ENCODE results near the gene DLL1.
"Not testable (repeated sequence)": the region's sequence is repeated elsewhere in the genome, so short reads cannot be mapped to it uniquely, and the experiment has no call there.

Gene DLL1

DNA sequence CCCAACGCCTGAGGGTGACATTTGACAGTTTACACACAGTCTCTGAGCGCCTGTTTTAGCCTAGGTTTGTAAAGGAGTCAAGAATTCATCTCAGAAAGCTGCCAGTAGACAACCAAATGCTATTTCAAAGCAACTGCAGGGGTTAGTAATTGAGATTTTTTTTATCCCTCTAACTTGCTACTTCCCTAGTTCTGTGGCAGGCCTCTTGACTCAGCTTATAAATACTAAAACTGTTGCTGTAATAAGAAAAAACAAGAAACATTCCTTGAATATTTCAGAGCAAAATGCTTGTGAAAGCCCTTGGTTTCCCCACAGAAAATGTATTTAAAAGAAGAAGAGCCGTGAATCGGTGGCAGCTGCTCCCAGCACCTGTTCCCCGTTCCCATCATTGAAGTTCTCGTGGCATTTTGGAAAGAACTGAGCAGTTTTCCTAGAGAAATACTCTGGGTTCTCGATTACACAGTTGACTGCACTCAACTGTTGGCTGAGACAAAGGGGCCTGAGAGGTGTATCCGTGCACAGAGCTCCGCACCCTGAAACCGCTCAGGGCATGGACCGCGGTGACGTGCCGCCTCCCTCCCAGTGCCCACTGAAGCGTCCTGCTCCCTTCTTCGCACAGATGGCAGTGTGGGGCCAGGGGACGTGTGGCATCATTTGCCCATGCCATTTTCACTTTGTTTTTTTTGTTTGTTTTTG, 20.9 kb downstream of the DLL1 start:
- Histone ChIP-seq H3K36me3 (ENCODE audit: control insufficient read depth in 2 of 2, insufficient read depth in 2 of 2, low read length in 2 of 2) (no peaks in the 10 kb centered on the region), H3K4me1 (ENCODE audit: control insufficient read depth in 2 of 2, insufficient read depth in 2 of 2, low read length in 2 of 2) (peaks cover 20 to 32% of the 10 kb centered on the region in 2 donors), H3K4me3 (ENCODE audit: low read length in 2 of 2) (no peak overlapping the region), H3K9ac (ENCODE audit: low read depth in 1 of 2, low read length in 2 of 2) (peak overlapping the region in 1 of 2 donors; percentile 39), H3K9me3 (ENCODE audit: control insufficient read depth in 2 of 2, low read length in 2 of 2) (no peaks in the 10 kb centered on the region), H3K27ac (ENCODE audit: low read depth in 2 of 2, low read length in 2 of 2) (peak overlapping the region; percentile 70 to 72), H3K27me3 (ENCODE audit: control insufficient read depth in 2 of 2, insufficient read depth in 2 of 2, low read length in 2 of 2) (peaks cover 0 to 3% of the 10 kb centered on the region in 2 donors)

DNA sequence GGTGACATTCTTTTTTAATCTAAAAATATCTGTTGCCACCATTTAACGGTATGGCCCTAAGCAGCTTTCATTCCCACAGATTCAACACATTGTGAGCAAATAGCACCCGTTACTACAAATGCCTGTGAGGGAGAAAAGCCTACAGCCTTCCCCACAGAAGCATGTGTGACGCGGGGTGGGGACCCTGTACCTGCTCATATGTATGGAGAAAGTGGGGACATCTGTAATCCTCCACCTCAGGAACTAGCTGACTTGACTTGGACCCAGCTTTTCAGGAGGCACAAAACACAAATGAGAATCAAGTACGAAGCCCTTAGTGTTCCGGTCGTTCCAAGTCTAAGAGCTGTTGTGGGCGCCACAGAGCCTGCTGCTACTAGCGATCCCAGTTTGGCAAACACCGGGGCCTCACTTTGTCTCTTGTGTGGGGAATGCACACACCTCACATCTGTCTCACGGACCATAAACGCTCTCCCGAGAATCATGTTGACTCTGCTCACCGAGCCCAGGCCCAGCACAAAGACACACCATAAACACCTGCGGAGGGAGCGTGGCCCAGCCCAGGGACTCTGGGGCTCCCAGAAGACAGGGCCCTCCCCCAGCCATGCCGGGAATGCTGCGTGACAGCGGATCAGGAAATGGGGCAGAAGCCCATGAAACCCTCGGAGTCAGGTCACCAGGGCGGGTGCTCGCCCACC, 21.6 kb downstream of the DLL1 start:
- Histone ChIP-seq H3K9me3 (ENCODE audit: control insufficient read depth in 2 of 2, low read length in 2 of 2) (no peaks in the 10 kb centered on the region), H3K9ac (ENCODE audit: low read depth in 1 of 2, low read length in 2 of 2) (peak overlapping the region in 1 of 2 donors; percentile 39), H3K27me3 (ENCODE audit: control insufficient read depth in 2 of 2, insufficient read depth in 2 of 2, low read length in 2 of 2) (peaks cover 0 to 3% of the 10 kb centered on the region in 2 donors), H3K27ac (ENCODE audit: low read depth in 2 of 2, low read length in 2 of 2) (peak overlapping the region; percentile 70 to 72), H3K36me3 (ENCODE audit: control insufficient read depth in 2 of 2, insufficient read depth in 2 of 2, low read length in 2 of 2) (no peaks in the 10 kb centered on the region), H3K4me1 (ENCODE audit: control insufficient read depth in 2 of 2, insufficient read depth in 2 of 2, low read length in 2 of 2) (peaks cover 20 to 32% of the 10 kb centered on the region in 2 donors), H3K4me3 (ENCODE audit: low read length in 2 of 2) (no peak overlapping the region)

DNA sequence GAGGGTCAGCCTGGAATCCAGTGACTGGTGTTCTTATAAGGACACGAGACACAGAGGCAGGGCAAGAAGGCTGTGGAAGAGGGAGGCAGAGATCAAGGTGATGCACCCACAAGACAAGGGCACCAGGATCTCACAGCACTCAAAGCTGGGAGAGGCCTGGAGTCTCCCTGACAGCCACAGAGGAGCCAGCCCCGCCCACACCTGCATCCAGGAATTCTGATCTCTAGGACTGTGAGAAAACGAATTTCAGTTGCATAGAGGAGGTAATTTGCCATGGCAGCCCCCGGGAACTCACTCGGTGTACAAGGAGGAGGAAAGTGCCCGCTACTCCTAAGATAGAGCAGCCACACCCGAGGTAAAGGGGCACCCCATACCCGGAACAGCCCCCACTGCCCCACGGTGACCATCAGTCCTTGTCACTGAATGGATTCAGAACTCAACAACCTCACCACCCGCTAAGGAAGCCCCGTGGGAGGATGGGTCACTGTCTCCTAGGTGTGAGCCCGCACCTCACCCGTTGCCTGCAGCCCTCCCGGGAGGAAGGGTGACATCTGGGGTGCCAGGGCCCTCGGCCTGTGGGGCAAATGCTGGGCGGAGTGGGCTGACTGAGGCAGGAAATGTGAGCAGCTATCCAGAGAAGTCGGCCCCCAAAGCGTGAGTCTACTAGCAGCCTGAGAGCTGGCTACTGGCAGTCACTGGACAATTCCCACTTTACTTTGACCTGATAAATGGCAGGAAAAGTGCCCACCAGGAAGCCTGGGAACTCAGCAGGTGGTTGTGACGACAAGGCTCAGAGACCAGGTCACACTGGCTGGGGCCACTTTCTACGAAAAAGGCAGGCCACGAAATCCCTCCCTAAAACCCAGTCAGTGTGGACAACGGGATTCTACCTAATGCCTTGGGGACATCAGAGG, 22.4 kb downstream of the DLL1 start:
- peak overlapping the region; percentile 70 to 72 for H3K27ac ChIP-seq (ENCODE audit: low read depth in 2 of 2, low read length in 2 of 2)
- H3K9me3 ChIP-seq (ENCODE audit: control insufficient read depth in 2 of 2, low read length in 2 of 2), result no peaks in the 10 kb centered on the region
- H3K4me1 ChIP-seq (ENCODE audit: control insufficient read depth in 2 of 2, insufficient read depth in 2 of 2, low read length in 2 of 2), result peaks cover 20 to 32% of the 10 kb centered on the region in 2 donors

DNA sequence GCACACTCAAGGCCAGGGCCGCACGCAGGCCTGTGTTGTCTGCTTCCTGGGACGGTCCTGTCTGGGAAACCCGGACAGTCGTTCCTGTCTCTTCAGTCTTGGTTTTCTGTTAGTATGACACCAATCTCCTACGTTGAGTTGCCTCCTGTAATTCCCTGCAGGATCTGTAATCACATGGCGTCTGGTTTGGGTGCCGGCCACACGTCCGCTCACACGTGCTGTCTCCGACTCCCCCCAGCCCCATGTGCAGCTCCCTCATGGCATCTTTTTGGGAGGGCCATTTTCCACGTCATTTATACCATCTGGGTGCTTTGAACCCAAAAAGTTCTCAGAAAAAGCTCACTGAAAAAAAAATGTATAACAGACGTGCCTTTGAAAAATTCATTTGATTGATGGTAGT, 23.2 kb downstream of the DLL1 start:
- no peaks in the 10 kb centered on the region for H3K36me3 ChIP-seq (ENCODE audit: control insufficient read depth in 2 of 2, insufficient read depth in 2 of 2, low read length in 2 of 2)
- H3K9me3 ChIP-seq (ENCODE audit: control insufficient read depth in 2 of 2, low read length in 2 of 2), result no peaks in the 10 kb centered on the region
- H3K27me3 ChIP-seq (ENCODE audit: control insufficient read depth in 2 of 2, insufficient read depth in 2 of 2, low read length in 2 of 2), result peaks cover 0 to 3% of the 10 kb centered on the region in 2 donors
- no peak overlapping the region for H3K4me3 ChIP-seq (ENCODE audit: low read length in 2 of 2)
- peak overlapping the region; percentile 70 to 72 for H3K27ac ChIP-seq (ENCODE audit: low read depth in 2 of 2, low read length in 2 of 2)
- H3K4me1 ChIP-seq (ENCODE audit: control insufficient read depth in 2 of 2, insufficient read depth in 2 of 2, low read length in 2 of 2), result peaks cover 20 to 32% of the 10 kb centered on the region in 2 donors
- H3K9ac ChIP-seq (ENCODE audit: low read depth in 1 of 2, low read length in 2 of 2), result no peak overlapping the region

More for the DNA sequence above, 22.4 kb downstream of the DLL1 start:
- H3K36me3 ChIP-seq (ENCODE audit: control insufficient read depth in 2 of 2, insufficient read depth in 2 of 2, low read length in 2 of 2), result no peaks in the 10 kb centered on the region
- H3K4me3 ChIP-seq (ENCODE audit: low read length in 2 of 2), result no peak overlapping the region
- peaks cover 0 to 3% of the 10 kb centered on the region in 2 donors for H3K27me3 ChIP-seq (ENCODE audit: control insufficient read depth in 2 of 2, insufficient read depth in 2 of 2, low read length in 2 of 2)
- H3K9ac ChIP-seq (ENCODE audit: low read depth in 1 of 2, low read length in 2 of 2), result peak overlapping the region in 1 of 2 donors; percentile 28

DNA sequence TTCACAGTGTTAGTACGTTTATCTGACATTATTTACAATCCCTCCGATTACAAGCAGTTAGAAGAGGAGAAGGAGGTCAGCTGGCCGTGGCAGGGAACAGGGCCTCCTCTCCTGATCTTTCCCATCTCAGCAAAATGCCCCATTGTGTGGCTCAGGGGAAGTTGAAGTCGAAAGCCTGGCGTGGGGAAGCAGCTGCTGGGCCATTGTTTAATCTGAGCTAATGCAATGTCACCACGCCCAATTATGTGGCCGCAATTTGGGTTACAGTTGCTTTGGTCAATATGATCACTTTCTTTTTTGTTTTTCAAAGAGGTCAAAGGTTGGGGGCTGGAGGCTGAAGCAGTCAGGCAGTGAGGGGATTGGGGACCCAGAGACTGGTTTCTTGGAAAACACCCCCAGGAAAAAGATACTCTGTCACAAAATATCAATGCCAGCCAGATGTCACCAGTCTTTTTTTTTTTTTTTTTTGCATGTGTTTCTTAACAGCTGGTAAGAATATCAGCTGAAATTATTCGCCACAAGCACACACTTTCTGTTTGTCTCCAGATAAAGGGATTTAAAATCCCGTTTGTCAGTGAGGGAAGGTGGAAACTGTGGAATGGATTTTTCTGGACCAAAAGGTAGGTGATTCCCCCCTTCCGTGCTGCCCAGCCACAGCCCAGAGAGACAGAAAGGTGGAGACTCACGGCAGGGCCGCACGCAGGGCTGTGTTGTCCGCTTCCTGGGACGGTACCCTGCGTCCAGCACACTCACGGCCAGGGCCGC, 24.6 kb downstream of the DLL1 start:
- Histone ChIP-seq H3K4me3 (ENCODE audit: low read length in 2 of 2) (peak overlapping the region; percentile 27 to 52), H3K9me3 (ENCODE audit: control insufficient read depth in 2 of 2, low read length in 2 of 2) (no peaks in the 10 kb centered on the region), H3K4me1 (ENCODE audit: control insufficient read depth in 2 of 2, insufficient read depth in 2 of 2, low read length in 2 of 2) (peaks cover 17 to 32% of the 10 kb centered on the region in 2 donors), H3K27me3 (ENCODE audit: control insufficient read depth in 2 of 2, insufficient read depth in 2 of 2, low read length in 2 of 2) (peaks cover 0 to 3% of the 10 kb centered on the region in 2 donors), H3K36me3 (ENCODE audit: control insufficient read depth in 2 of 2, insufficient read depth in 2 of 2, low read length in 2 of 2) (no peaks in the 10 kb centered on the region), H3K9ac (ENCODE audit: low read depth in 1 of 2, low read length in 2 of 2) (peak overlapping the region in 1 of 2 donors; percentile 72), H3K27ac (ENCODE audit: low read depth in 2 of 2, low read length in 2 of 2) (peak overlapping the region; percentile 72 to 90)

DNA sequence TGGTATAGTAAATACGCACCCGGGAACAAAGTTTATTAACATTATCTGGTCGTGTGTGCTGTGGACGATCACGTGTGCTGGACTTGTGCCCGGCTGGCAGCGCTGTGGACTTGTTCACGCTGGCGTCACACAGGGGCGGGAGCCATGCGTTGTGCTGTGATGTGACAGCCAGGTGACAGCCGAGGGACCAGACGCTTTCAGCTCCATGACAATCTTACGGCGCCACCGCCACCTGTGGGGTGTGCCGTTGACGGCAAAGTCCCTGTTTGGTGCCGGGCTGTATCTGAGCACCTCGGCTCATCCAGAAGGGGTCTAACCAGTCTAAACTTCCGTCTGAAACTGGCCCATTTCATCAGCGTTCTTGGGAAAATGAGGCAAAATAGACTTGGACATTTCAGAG, 25.2 kb downstream of the DLL1 start:
- H3K4me1 ChIP-seq (ENCODE audit: control insufficient read depth in 2 of 2, insufficient read depth in 2 of 2, low read length in 2 of 2), result peaks cover 17 to 32% of the 10 kb centered on the region in 2 donors
- H3K27me3 ChIP-seq (ENCODE audit: control insufficient read depth in 2 of 2, insufficient read depth in 2 of 2, low read length in 2 of 2), result peaks cover 2 to 3% of the 10 kb centered on the region in 2 donors
- peak overlapping the region; percentile 72 to 90 for H3K27ac ChIP-seq (ENCODE audit: low read depth in 2 of 2, low read length in 2 of 2)
- H3K9me3 ChIP-seq (ENCODE audit: control insufficient read depth in 2 of 2, low read length in 2 of 2), result no peaks in the 10 kb centered on the region
- no peaks in the 10 kb centered on the region for H3K36me3 ChIP-seq (ENCODE audit: control insufficient read depth in 2 of 2, insufficient read depth in 2 of 2, low read length in 2 of 2)
- H3K4me3 ChIP-seq (ENCODE audit: low read length in 2 of 2), result peak overlapping the region; percentile 27 to 52
- peak overlapping the region in 1 of 2 donors; percentile 72 for H3K9ac ChIP-seq (ENCODE audit: low read depth in 1 of 2, low read length in 2 of 2)

DNA sequence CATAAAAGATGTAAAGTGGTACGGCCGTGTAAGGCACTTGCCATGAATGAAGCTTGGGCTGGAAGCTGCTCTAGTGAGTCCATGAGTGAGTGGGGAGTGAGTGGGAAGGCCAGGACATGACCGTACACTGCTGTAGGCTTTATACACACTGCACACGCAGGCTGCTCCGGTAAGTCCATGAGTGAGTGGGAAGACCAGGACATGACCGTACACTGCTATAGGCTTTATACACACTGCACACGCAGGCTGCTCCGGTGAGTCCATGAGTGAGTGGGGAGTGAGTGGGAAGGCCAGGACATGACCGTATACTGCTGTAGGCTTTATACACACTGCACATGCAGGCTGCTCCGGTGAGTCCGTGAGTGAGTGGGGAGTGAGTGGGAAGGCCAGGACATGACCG, 26.2 kb downstream of the DLL1 start:
- not testable (repeated sequence) for H3K9ac ChIP-seq (ENCODE audit: low read depth in 1 of 2, low read length in 2 of 2); H3K9me3 ChIP-seq (ENCODE audit: control insufficient read depth in 2 of 2, low read length in 2 of 2); H3K36me3 ChIP-seq (ENCODE audit: control insufficient read depth in 2 of 2, insufficient read depth in 2 of 2, low read length in 2 of 2); H3K27ac ChIP-seq (ENCODE audit: low read depth in 2 of 2, low read length in 2 of 2); H3K4me3 ChIP-seq (ENCODE audit: low read length in 2 of 2); H3K27me3 ChIP-seq (ENCODE audit: control insufficient read depth in 2 of 2, insufficient read depth in 2 of 2, low read length in 2 of 2)
- peaks cover 12 to 27% of the 10 kb centered on the region in 2 donors for H3K4me1 ChIP-seq (ENCODE audit: control insufficient read depth in 2 of 2, insufficient read depth in 2 of 2, low read length in 2 of 2)

DNA sequence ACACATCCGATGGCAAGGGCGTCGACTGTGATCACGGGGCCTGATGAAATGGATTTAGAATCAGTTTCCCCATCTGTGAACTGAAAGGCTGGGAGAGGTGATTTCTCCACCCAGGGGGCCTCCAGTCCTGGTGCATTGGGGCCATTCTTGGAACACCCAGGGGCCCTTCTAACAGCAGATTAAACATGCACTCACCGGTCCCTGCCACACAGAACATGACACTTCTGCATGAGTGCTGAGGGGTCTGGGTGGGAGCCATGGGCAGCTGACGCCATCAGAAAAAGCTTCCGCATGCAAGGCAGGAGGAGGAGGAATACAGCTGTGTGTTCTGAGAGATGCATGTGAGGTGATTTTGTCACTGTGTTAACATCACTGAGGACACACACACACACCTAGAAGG, 26.8 kb downstream of the DLL1 start:
- Histone ChIP-seq H3K27ac (ENCODE audit: low read depth in 2 of 2, low read length in 2 of 2) (no peak overlapping the region), H3K4me1 (ENCODE audit: control insufficient read depth in 2 of 2, insufficient read depth in 2 of 2, low read length in 2 of 2) (peaks cover 9 to 22% of the 10 kb centered on the region in 2 donors), H3K9ac (ENCODE audit: low read depth in 1 of 2, low read length in 2 of 2) (no peak overlapping the region), H3K36me3 (ENCODE audit: control insufficient read depth in 2 of 2, insufficient read depth in 2 of 2, low read length in 2 of 2) (no peaks in the 10 kb centered on the region), H3K9me3 (ENCODE audit: control insufficient read depth in 2 of 2, low read length in 2 of 2) (no peaks in the 10 kb centered on the region), H3K27me3 (ENCODE audit: control insufficient read depth in 2 of 2, insufficient read depth in 2 of 2, low read length in 2 of 2) (peaks cover 2 to 3% of the 10 kb centered on the region in 2 donors), H3K4me3 (ENCODE audit: low read length in 2 of 2) (no peak overlapping the region)

DNA sequence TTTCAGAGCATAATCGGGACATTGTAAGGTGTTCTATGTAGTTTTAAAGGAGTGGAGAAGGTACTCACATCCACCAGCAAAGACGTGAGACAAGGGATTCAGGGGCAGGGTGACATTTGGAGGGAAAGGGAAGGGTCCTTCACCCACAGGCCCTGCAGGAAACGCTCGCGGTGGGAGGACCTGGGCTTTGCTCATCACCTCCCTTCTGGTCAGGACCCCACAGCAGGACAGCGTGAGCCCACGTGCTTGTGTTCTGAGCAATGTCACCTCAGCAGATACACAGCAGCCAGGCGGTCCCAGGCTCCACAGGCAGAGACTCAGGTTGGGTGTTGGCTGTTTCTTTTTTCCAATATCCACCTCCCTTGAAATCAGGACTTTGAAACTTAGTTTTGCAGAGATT, 27.5 kb downstream of the DLL1 start:
- H3K27me3 ChIP-seq (ENCODE audit: control insufficient read depth in 2 of 2, insufficient read depth in 2 of 2, low read length in 2 of 2), result peaks cover 2 to 3% of the 10 kb centered on the region in 2 donors
- no peaks in the 10 kb centered on the region for H3K36me3 ChIP-seq (ENCODE audit: control insufficient read depth in 2 of 2, insufficient read depth in 2 of 2, low read length in 2 of 2)
- no peak overlapping the region for H3K9ac ChIP-seq (ENCODE audit: low read depth in 1 of 2, low read length in 2 of 2)
- H3K4me3 ChIP-seq (ENCODE audit: low read length in 2 of 2), result no peak overlapping the region
- no peak overlapping the region for H3K27ac ChIP-seq (ENCODE audit: low read depth in 2 of 2, low read length in 2 of 2)
- peaks cover 9 to 16% of the 10 kb centered on the region in 2 donors for H3K4me1 ChIP-seq (ENCODE audit: control insufficient read depth in 2 of 2, insufficient read depth in 2 of 2, low read length in 2 of 2)
- H3K9me3 ChIP-seq (ENCODE audit: control insufficient read depth in 2 of 2, low read length in 2 of 2), result no peaks in the 10 kb centered on the region
